ENCODE results near the gene LRRC14B. TPM values are rescaled to one million over a fixed set of nuclear protein-coding genes. Genes with fewer than 3 reads are reported as not detected.

The LRRC14B gene
- total and polyA plus RNA-seq, 2 donors (not counting 1 experiment from before 2014, with no cell fraction given) = not detected

DNA sequence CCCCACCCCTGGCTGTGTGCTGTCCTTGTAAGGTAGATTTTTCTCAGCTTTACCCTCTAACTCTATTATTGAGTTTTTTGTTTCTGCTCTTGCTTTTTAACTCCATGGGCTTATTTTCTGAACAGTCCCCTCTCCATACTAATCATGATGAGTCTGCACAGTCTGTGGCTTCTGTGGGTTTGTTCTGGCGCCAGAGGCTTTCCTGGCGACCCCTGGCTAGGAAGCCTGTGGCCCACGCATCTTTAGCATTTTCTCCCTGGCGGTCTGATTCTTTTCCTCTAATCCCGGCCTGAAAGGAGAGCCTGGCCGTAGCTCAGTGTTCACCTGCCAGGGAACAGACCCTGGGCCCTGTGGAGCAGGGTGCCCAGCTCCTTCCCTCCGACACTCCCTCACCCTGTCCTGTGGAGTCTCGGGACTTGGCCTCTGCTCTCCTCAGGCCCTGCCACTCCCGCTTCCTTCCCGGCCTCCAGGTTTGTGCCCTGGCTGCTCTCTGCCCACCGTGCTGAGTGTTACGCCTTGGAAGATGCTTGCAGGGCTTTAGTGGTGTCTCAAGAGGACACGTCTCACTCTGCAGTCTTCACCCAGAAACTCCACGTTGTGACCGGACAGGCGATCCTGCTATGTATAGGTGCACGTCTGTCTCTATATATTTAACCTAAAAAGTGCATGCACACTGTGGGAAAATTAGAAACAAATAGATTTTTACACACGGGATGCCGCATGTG is 31.7 kb upstream of the LRRC14B start:
- no peaks in the 10 kb centered on the region for H3K36me3 ChIP-seq (ENCODE audit: control insufficient read depth, insufficient read depth, low read length)
- no peak for TF ChIP-seq CTCF (conservative IDR thresholded peaks at IDR 0.05 in 1 of 2, IDR thresholded peaks at IDR 0.05 in 1 of 2; ENCODE audit: low read depth in 1 of 2, low read length in 2 of 2)
- no peak for TF ChIP-seq EZH2 (IDR thresholded peaks at IDR 0.05; ENCODE audit: low read length, missing control alignments)
- H2AFZ ChIP-seq (ENCODE audit: low read length) = no peak overlapping the region
- no peaks in the 10 kb centered on the region for H3K27me3 ChIP-seq (ENCODE audit: control insufficient read depth, insufficient read depth, low read length)
- no peaks in the 10 kb centered on the region for H3K4me1 ChIP-seq (ENCODE audit: control insufficient read depth, extremely low read depth, insufficient read depth, low read length)
- no peak overlapping the region for H3K4me2 ChIP-seq (ENCODE audit: extremely low read depth, insufficient read depth, low read length)
- H3K9me3 ChIP-seq (ENCODE audit: control insufficient read depth, insufficient read depth, low read depth, low read length) = no peaks in the 10 kb centered on the region
- no peaks in the 10 kb centered on the region for H4K20me1 ChIP-seq (ENCODE audit: control insufficient read depth, extremely low read depth, insufficient read depth, low read length)
- no peak overlapping the region for H3K9ac ChIP-seq (ENCODE audit: insufficient read depth, low read length)
- no peak overlapping the region for H3K27ac ChIP-seq (ENCODE audit: insufficient read depth, low read length)
- H3K79me2 ChIP-seq (ENCODE audit: control insufficient read depth, insufficient read depth, low read length) = no peaks in the 10 kb centered on the region
- H3K4me3 ChIP-seq (replicated peaks in 1 of 4; ENCODE audit: control extremely low read depth in 1 of 4, insufficient read depth in 1 of 4, low read depth in 3 of 4, low read length in 4 of 4) = no peak overlapping the region
- DNase-seq (ENCODE audit: low read depth in 2 of 2) = peak; percentile 47 to 92

GRCh38 chr5:160173-160510 is 31.2 kb upstream of the LRRC14B start:
- H3K36me3 ChIP-seq (ENCODE audit: control insufficient read depth, insufficient read depth, low read length) = no peaks in the 10 kb centered on the region
- H4K20me1 ChIP-seq (ENCODE audit: control insufficient read depth, extremely low read depth, insufficient read depth, low read length) = no peaks in the 10 kb centered on the region
- H3K79me2 ChIP-seq (ENCODE audit: control insufficient read depth, insufficient read depth, low read length) = no peaks in the 10 kb centered on the region
- H3K27ac ChIP-seq (ENCODE audit: insufficient read depth, low read length) = no peak overlapping the region
- no peak overlapping the region for H3K9ac ChIP-seq (ENCODE audit: insufficient read depth, low read length)
- H3K4me1 ChIP-seq (ENCODE audit: control insufficient read depth, extremely low read depth, insufficient read depth, low read length) = no peaks in the 10 kb centered on the region
- DNase-seq (ENCODE audit: low read depth in 2 of 2) = peak; percentile 32 to 88
- no peak overlapping the region for H3K4me3 ChIP-seq (replicated peaks in 1 of 4; ENCODE audit: control extremely low read depth in 1 of 4, insufficient read depth in 1 of 4, low read depth in 3 of 4, low read length in 4 of 4)
- no peak overlapping the region for H2AFZ ChIP-seq (ENCODE audit: low read length)
- H3K4me2 ChIP-seq (ENCODE audit: extremely low read depth, insufficient read depth, low read length) = no peak overlapping the region
- TF ChIP-seq CTCF (conservative IDR thresholded peaks at IDR 0.05 in 1 of 2, IDR thresholded peaks at IDR 0.05 in 1 of 2; ENCODE audit: low read depth in 1 of 2, low read length in 2 of 2) (no peak), EZH2 (IDR thresholded peaks at IDR 0.05; ENCODE audit: low read length, missing control alignments) (no peak)
- H3K9me3 ChIP-seq (ENCODE audit: control insufficient read depth, insufficient read depth, low read depth, low read length) = no peaks in the 10 kb centered on the region
- H3K27me3 ChIP-seq (ENCODE audit: control insufficient read depth, insufficient read depth, low read length) = no peaks in the 10 kb centered on the region

DNA sequence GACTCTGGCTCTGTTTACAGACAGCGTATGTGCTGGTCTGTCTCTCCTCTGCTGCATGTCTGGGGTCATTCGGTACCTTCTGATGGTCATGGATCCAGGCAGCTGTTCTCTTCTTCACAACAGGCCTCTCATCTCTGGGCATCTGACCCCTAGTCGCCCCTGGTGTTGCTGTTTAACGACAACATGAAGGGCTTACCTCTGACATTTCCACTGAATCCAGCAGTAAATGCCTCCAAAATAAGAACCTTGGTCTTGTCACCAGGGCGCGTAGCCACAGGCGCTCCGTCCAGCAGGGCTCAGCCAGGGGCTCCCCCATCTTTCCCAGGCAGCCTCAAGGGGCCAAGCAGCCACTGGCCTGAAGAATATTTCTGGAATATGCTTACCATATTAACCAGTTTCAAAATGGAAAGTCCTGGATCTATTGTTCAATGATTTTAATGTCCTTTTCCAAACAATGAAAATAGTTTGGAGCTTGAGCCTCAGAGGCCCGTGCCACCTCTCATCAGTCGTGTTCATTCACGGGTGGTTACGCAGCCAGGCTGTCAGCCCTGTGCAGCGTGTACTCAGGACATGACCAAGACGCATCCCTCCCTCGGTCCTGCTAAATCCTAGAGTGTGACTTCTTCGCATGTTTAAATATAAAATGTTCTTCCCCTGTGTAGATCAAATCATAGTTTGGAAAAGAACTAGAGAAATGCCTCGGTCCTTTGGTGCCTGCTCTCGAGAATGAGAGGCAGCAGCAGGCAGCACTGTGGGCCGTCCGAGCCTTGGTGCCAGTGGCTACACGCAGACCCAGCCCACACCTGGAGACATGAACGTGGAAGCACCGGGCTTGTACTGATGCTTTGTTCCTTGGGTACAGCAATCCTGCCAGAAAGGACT is 30.1 kb upstream of the LRRC14B start:
- Histone ChIP-seq H3K9me3 (ENCODE audit: control insufficient read depth, insufficient read depth, low read depth, low read length) (no peaks in the 10 kb centered on the region), H2AFZ (ENCODE audit: low read length) (no peak overlapping the region), H3K27me3 (ENCODE audit: control insufficient read depth, insufficient read depth, low read length) (no peaks in the 10 kb centered on the region), H3K9ac (ENCODE audit: insufficient read depth, low read length) (no peak overlapping the region), H4K20me1 (ENCODE audit: control insufficient read depth, extremely low read depth, insufficient read depth, low read length) (no peaks in the 10 kb centered on the region), H3K79me2 (ENCODE audit: control insufficient read depth, insufficient read depth, low read length) (no peaks in the 10 kb centered on the region), H3K27ac (ENCODE audit: insufficient read depth, low read length) (no peak overlapping the region), H3K4me3 (replicated peaks in 1 of 4; ENCODE audit: control extremely low read depth in 1 of 4, insufficient read depth in 1 of 4, low read depth in 3 of 4, low read length in 4 of 4) (no peak overlapping the region), H3K36me3 (ENCODE audit: control insufficient read depth, insufficient read depth, low read length) (no peaks in the 10 kb centered on the region), H3K4me1 (ENCODE audit: control insufficient read depth, extremely low read depth, insufficient read depth, low read length) (no peaks in the 10 kb centered on the region), H3K4me2 (ENCODE audit: extremely low read depth, insufficient read depth, low read length) (no peak overlapping the region)
- TF ChIP-seq CTCF (conservative IDR thresholded peaks at IDR 0.05 in 1 of 2, IDR thresholded peaks at IDR 0.05 in 1 of 2; ENCODE audit: low read depth in 1 of 2, low read length in 2 of 2) (no peak), EZH2 (IDR thresholded peaks at IDR 0.05; ENCODE audit: low read length, missing control alignments) (no peak)
- DNase-seq (ENCODE audit: low read depth in 2 of 2) = no peak
